ENCODE data around the gene C1RL.

GRCh38 chr12:7054925-7055324 is 54.1 kb downstream of the C1RL start:
- TF ChIP-seq, protein P1, sequence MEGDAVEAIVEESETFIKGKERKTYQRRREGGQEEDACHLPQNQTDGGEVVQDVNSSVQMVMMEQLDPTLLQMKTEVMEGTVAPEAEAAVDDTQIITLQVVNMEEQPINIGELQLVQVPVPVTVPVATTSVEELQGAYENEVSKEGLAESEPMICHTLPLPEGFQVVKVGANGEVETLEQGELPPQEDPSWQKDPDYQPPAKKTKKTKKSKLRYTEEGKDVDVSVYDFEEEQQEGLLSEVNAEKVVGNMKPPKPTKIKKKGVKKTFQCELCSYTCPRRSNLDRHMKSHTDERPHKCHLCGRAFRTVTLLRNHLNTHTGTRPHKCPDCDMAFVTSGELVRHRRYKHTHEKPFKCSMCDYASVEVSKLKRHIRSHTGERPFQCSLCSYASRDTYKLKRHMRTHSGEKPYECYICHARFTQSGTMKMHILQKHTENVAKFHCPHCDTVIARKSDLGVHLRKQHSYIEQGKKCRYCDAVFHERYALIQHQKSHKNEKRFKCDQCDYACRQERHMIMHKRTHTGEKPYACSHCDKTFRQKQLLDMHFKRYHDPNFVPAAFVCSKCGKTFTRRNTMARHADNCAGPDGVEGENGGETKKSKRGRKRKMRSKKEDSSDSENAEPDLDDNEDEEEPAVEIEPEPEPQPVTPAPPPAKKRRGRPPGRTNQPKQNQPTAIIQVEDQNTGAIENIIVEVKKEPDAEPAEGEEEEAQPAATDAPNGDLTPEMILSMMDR (IDR thresholded peaks at IDR 0.05) = no peak
- no peak for TF ChIP-seq IRF2 (CRISPR knock-in tag; IDR thresholded peaks at IDR 0.05; ENCODE audit: borderline replicate concordance, low read depth)
- TF ChIP-seq TCF7 (CRISPR knock-in tag; IDR thresholded peaks at IDR 0.05; ENCODE audit: low read depth) = no peak
- TF ChIP-seq, protein P2, sequence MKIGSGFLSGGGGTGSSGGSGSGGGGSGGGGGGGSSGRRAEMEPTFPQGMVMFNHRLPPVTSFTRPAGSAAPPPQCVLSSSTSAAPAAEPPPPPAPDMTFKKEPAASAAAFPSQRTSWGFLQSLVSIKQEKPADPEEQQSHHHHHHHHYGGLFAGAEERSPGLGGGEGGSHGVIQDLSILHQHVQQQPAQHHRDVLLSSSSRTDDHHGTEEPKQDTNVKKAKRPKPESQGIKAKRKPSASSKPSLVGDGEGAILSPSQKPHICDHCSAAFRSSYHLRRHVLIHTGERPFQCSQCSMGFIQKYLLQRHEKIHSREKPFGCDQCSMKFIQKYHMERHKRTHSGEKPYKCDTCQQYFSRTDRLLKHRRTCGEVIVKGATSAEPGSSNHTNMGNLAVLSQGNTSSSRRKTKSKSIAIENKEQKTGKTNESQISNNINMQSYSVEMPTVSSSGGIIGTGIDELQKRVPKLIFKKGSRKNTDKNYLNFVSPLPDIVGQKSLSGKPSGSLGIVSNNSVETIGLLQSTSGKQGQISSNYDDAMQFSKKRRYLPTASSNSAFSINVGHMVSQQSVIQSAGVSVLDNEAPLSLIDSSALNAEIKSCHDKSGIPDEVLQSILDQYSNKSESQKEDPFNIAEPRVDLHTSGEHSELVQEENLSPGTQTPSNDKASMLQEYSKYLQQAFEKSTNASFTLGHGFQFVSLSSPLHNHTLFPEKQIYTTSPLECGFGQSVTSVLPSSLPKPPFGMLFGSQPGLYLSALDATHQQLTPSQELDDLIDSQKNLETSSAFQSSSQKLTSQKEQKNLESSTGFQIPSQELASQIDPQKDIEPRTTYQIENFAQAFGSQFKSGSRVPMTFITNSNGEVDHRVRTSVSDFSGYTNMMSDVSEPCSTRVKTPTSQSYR (CRISPR knock-in tag; IDR thresholded peaks at IDR 0.05) = no peak
- no peak for TF ChIP-seq NFYB (CRISPR knock-in tag; conservative IDR thresholded peaks at IDR 0.05; ENCODE audit: low read depth)

Measured in WTC11 (cell line).